Vagina (tissue), 2 donors: Measurements from ENCODE around the gene DAPK3.
"Not testable (repeated sequence)": the region's sequence is repeated elsewhere in the genome, so short reads cannot be mapped to it uniquely, and the experiment has no call there.

Experiments used
- POLR2AphosphoS5 ChIP-seq, 2 donors: sonication (generic); formaldehyde crosslinking; IDR thresholded peaks; one replicate each; pipeline ENCODE4 v1.9.0; 2017; ENCODE audit warnings: antibody characterized with exemption in 2 of 2, mild to moderate bottlenecking in 2 of 2, low read depth in 1 of 2; ENCODE audit not compliant: insufficient read depth in 1 of 2
- TF ChIP-seq, protein P1 (sequence below), 3 experiments: fragments of 450-650 bp in 2 of 3; fragments of 200-600 bp in 1 of 3; sonication (generic) in 1 of 3; IDR thresholded peaks; one replicate each; pipeline ENCODE4 v1.5.1; 2017 to 2019; ENCODE audit warnings: antibody characterized with exemption in 3 of 3, mild to moderate bottlenecking in 2 of 3, moderate library complexity in 2 of 3

DNA sequence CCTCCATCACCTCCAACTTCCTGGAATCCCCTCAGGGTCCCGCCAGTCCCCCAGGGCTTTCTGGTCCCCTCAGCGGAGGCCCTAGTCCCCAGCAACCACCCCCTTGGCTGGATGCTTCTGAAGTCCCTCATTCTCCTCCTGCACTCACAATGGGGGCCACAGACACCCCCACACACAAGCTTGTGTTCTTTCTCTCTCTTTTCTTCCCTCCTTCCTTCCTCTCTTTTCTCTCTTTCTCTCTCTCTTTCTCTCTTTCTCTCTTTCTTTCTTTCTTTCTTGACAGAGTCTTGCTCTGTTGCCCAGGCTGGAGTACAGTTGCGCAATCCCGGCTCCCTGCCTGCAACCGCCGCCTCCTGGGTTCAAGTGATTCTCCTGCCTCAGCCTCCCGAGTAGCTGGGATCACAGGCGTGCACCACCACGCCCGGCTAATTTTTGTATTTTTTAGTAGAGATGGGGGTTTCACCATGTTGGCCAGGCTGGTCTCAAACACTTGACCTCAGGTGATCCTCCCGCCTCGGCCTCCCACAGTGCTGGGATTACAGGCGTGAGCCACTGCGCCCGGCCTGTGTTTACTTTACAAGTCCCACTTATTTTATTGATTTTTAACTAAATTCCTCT, 23.5 kb downstream of the DAPK3 start:
- TF ChIP-seq, protein P1, sequence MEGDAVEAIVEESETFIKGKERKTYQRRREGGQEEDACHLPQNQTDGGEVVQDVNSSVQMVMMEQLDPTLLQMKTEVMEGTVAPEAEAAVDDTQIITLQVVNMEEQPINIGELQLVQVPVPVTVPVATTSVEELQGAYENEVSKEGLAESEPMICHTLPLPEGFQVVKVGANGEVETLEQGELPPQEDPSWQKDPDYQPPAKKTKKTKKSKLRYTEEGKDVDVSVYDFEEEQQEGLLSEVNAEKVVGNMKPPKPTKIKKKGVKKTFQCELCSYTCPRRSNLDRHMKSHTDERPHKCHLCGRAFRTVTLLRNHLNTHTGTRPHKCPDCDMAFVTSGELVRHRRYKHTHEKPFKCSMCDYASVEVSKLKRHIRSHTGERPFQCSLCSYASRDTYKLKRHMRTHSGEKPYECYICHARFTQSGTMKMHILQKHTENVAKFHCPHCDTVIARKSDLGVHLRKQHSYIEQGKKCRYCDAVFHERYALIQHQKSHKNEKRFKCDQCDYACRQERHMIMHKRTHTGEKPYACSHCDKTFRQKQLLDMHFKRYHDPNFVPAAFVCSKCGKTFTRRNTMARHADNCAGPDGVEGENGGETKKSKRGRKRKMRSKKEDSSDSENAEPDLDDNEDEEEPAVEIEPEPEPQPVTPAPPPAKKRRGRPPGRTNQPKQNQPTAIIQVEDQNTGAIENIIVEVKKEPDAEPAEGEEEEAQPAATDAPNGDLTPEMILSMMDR (IDR thresholded peaks at IDR 0.05) = not testable (repeated sequence)
- not testable (repeated sequence) for TF ChIP-seq POLR2AphosphoS5 (IDR thresholded peaks at IDR 0.05; ENCODE audit: insufficient read depth in 1 of 2, low read depth in 1 of 2)
